B cell (primary cell): ENCODE results near the gene HPD. TPM values are rescaled to one million over a fixed set of nuclear protein-coding genes. Genes with fewer than 3 reads are reported as not detected.
"Not testable (repeated sequence)": the region's sequence is repeated elsewhere in the genome, so short reads cannot be mapped to it uniquely, and the experiment has no call there.

Experiments used
- ATAC-seq: fragments of 200-7000 bp; cut with Tn5 transposase; one replicate; pipeline ENCODE4 v1.10.0; 2021; ENCODE audit warnings: low read depth, mild to moderate bottlenecking, moderate number of reproducible peaks, moderate library complexity
- CTCF ChIA-PET: fragments of 350-600 bp; sonication (Branson Sonifier 250); formaldehyde crosslinking; loops from one replicate; lab custom pipeline; 2021; ENCODE audit warnings: antibody characterized with exemption, inconsistent platforms; lab: Charles Lee
- POLR2A ChIA-PET: fragments of 350-600 bp; sonication (Branson Sonifier 250); formaldehyde crosslinking; loops from one replicate; lab custom pipeline; 2021; ENCODE audit warnings: antibody characterized with exemption; lab: Charles Lee
- DNase-seq: peaks from one replicate; pipeline ENCODE4 v3.0.0; 2013
- H2AFZ ChIP-seq: 2 replicates; pipeline ENCODE4 v1.6.1; 2012; ENCODE audit warnings: mild to moderate bottlenecking, low read depth, low read length; ENCODE audit not compliant: insufficient read depth, poor library complexity, severe bottlenecking
- H3K27ac ChIP-seq, 2 donors: 1 replicate in 1 of 2; 2 replicates in 1 of 2; pipeline ENCODE4 v1.5.1; 2012 to 2013; ENCODE audit warnings: low read length in 2 of 2, mild to moderate bottlenecking in 2 of 2, moderate library complexity in 1 of 2
- H3K27me3 ChIP-seq, 4 experiments: fragments of 200-600 bp in 1 of 4; sonication (generic) in 1 of 4; replicated peaks in 1 of 4; 1 replicate in 2 of 4; 2 replicates in 2 of 4; pipeline versions ENCODE4 v1.6.1 to v1.7.0; 2013 to 2016; ENCODE audit warnings: low read length in 3 of 4, mild to moderate bottlenecking in 2 of 4, mixed read lengths in 1 of 4, moderate library complexity in 1 of 4; ENCODE audit not compliant: insufficient read depth in 4 of 4, control insufficient read depth in 3 of 4; ENCODE audit errors: control extremely low read depth in 1 of 4
- H3K36me3 ChIP-seq, 2 experiments: replicated peaks in 1 of 2; 1 replicate in 1 of 2; 2 replicates in 1 of 2; pipeline versions ENCODE4 v1.6.1 to v1.7.1; 2013; ENCODE audit warnings: low read length in 1 of 2; ENCODE audit not compliant: insufficient read depth in 2 of 2, control insufficient read depth in 1 of 2; ENCODE audit errors: control extremely low read depth in 1 of 2, extremely low read depth in 1 of 2
- H3K4me1 ChIP-seq, 2 donors: fragments of 200-600 bp in 1 of 2; sonication (generic) in 1 of 2; 1 replicate in 1 of 2; 2 replicates in 1 of 2; pipeline versions ENCODE4 v1.5.1 to v1.6.1; 2013 to 2017; ENCODE audit warnings: low read length in 2 of 2; ENCODE audit not compliant: control insufficient read depth in 2 of 2, insufficient read depth in 2 of 2
- H3K4me2 ChIP-seq: replicated peaks from 2 replicates; pipeline ENCODE3; 2012; ENCODE audit warnings: mild to moderate bottlenecking, low read depth, low read length; ENCODE audit not compliant: poor library complexity, severe bottlenecking
- H3K4me3 ChIP-seq, 5 experiments: fragments of 200-600 bp in 1 of 5; sonication (generic) in 1 of 5; 1 replicate in 3 of 5; 2 replicates in 2 of 5; pipeline versions ENCODE4 v1.5.1 to v1.7.0; 2011 to 2016; ENCODE audit warnings: low read length in 4 of 5, mild to moderate bottlenecking in 4 of 5, low read depth in 2 of 5, control low read depth in 1 of 5, moderate library complexity in 1 of 5; ENCODE audit not compliant: insufficient read depth in 1 of 5; ENCODE audit errors: control extremely low read depth in 1 of 5, extremely low read depth in 1 of 5
- H3K79me2 ChIP-seq: fragments of 200-600 bp; sonication (generic); one replicate; pipeline ENCODE4 v1.6.0; 2016; ENCODE audit warnings: low read length; ENCODE audit not compliant: control insufficient read depth, insufficient read depth
- H3K9ac ChIP-seq: fragments of 200-600 bp; sonication (generic); 2 replicates; pipeline ENCODE4 v1.6.1; 2017; ENCODE audit warnings: mild to moderate bottlenecking, low read length, moderate library complexity
- H3K9me3 ChIP-seq, 3 donors: one replicate each; pipeline versions ENCODE4 v1.6.1 to v1.7.1; 2013; ENCODE audit warnings: low read length in 2 of 3; ENCODE audit not compliant: control insufficient read depth in 2 of 3, insufficient read depth in 1 of 3; ENCODE audit errors: control extremely low read depth in 1 of 3
- H4K20me1 ChIP-seq: 2 replicates; pipeline ENCODE4 v1.6.0; 2012; ENCODE audit warnings: mild to moderate bottlenecking, low read length; ENCODE audit not compliant: insufficient read depth, control insufficient read depth, poor library complexity, severe bottlenecking
- H3K27ac Mint-ChIP-seq: one replicate; pipeline ENCODE4 v1.8.0; 2021; ENCODE audit warnings: mixed read lengths
- H3K27me3 Mint-ChIP-seq: one replicate; pipeline ENCODE4 v1.8.0; 2021; ENCODE audit warnings: mixed read lengths
- H3K4me1 Mint-ChIP-seq: one replicate; pipeline ENCODE4 v1.8.0; 2021; ENCODE audit warnings: mixed read lengths
- H3K4me3 Mint-ChIP-seq: one replicate; pipeline ENCODE4 v1.8.0; 2021; ENCODE audit warnings: mixed read lengths
- H3K9me3 Mint-ChIP-seq: one replicate; pipeline ENCODE4 v1.8.0; 2022; ENCODE audit warnings: mixed read lengths; ENCODE audit not compliant: insufficient read depth
- CTCF ChIP-seq: fragments of 200-600 bp; IDR thresholded peaks from one replicate; pipeline ENCODE4 v1.8.0; 2022; ENCODE audit warnings: antibody characterized with exemption, mild to moderate bottlenecking
- EZH2 ChIP-seq: IDR thresholded peaks from 2 replicates; pipeline ENCODE4 v1.6.1; 2012; ENCODE audit warnings: borderline replicate concordance, low read depth, mild to moderate bottlenecking, moderate library complexity, low read length; ENCODE audit not compliant: insufficient read depth, poor library complexity, severe bottlenecking
- WGBS: methylation state at CpG from one replicate; pipeline ENCODE4 v1.1.5; 2013; ENCODE audit warnings: missing lambda C conversion rate; ENCODE audit not compliant: insufficient coverage; 5-methylcytosine and 5-hydroxymethylcytosine counted together
- intact Hi-C: fragments of 100-400 bp; cut with micrococcal nuclease; formaldehyde crosslinking; loops from one replicate; pipeline ENCODE4 v1.10.0; 2022
- polyA plus RNA-seq: library from polyadenylated mRNA; depleted of rRNA; stranded (reverse); fragments of >200 nt; gene quantifications from 2 replicates; pipeline ENCODE4 v1.2.3, GENCODE V29; 2012
- total RNA-seq, 2 donors: library from RNA; stranded (reverse); fragments of 120-200 nt in 1 of 2; gene quantifications; 1 replicate in 1 of 2; 2 replicates in 1 of 2; pipeline versions ENCODE4 v1.2.3 to v1.2.4, GENCODE V29; 2013 to 2022

The HPD gene
- total and polyA plus RNA-seq, 2 donors (not counting 1 experiment from before 2014, with no cell fraction given): not detected

- no peak overlapping the region for H2AFZ ChIP-seq
- 99% methylated on average over 6 of the region's 11 CpGs for WGBS
- no peaks in the 10 kb centered on the region for H3K36me3 ChIP-seq
- no peak overlapping the region for H3K27ac ChIP-seq
- H3K4me3 ChIP-seq: no peak overlapping the region
- POLR2A ChIA-PET: no interaction called here
- H3K4me3 Mint-ChIP-seq: no peak overlapping the region
- CTCF ChIA-PET: no interaction called here
- peaks cover 6 to 25% of the 10 kb centered on the region in 2 donors for H3K4me1 ChIP-seq
- no peak overlapping the region for H3K9ac ChIP-seq
- intact Hi-C loops: no loop called here
- H3K9me3 Mint-ChIP-seq: no peaks in the 10 kb centered on the region
- H3K27ac Mint-ChIP-seq: no peak overlapping the region
- DNase-seq (no peak), ATAC-seq (no peak)
- no peaks in the 10 kb centered on the region for H3K79me2 ChIP-seq
- peaks cover 11% of the 10 kb centered on the region for H3K4me1 Mint-ChIP-seq
- H4K20me1 ChIP-seq: no peaks in the 10 kb centered on the region
- no peaks in the 10 kb centered on the region for H3K9me3 ChIP-seq
- no peaks in the 10 kb centered on the region for H3K27me3 Mint-ChIP-seq
- no peaks in the 10 kb centered on the region for H3K27me3 ChIP-seq
- H3K4me2 ChIP-seq: no peak overlapping the region
- no peak for TF ChIP-seq EZH2
- no peak for TF ChIP-seq CTCF
Observed at GRCh38 chr12:121857322-121858246, 1.1 kb downstream of the HPD start.

GRCh38 chr12:121852392-121852791 is 6.3 kb downstream of the HPD start:
- H3K36me3 ChIP-seq, H3K9ac ChIP-seq, H3K27ac ChIP-seq, H3K79me2 ChIP-seq, H4K20me1 ChIP-seq, H3K27ac Mint-ChIP-seq, H3K4me3 ChIP-seq, H3K4me3 Mint-ChIP-seq, intact Hi-C loops, ATAC-seq, CTCF ChIA-PET, DNase-seq, H3K27me3 Mint-ChIP-seq, H2AFZ ChIP-seq, H3K9me3 Mint-ChIP-seq, H3K27me3 ChIP-seq, H3K9me3 ChIP-seq, H3K4me2 ChIP-seq: not testable (repeated sequence)
- POLR2A ChIA-PET: interaction anchor here (0.7 kb wide), 1 partner anchor 1490 kb away, joined by 6 read pairs; no protein-coding TSS in a partner anchor
- peaks cover 6 to 25% of the 10 kb centered on the region in 2 donors for H3K4me1 ChIP-seq
- WGBS: no CpG with 5 or more reads among the region's 3 CpGs
- H3K4me1 Mint-ChIP-seq: peaks cover 11% of the 10 kb centered on the region
